Panc1 (cell line): ENCODE measurements around the gene GNRHR.

Experiments
- CTCF ChIP-seq: fragments of 450-650 bp; IDR thresholded peaks from 2 replicates; pipeline ENCODE4 v1.5.1; 2017; ENCODE audit warnings: mild to moderate bottlenecking
- SIN3A ChIP-seq: IDR thresholded peaks from 2 replicates; pipeline ENCODE4 v1.6.1; 2012; ENCODE audit warnings: low read depth, mild to moderate bottlenecking, low read length, moderate library complexity, borderline replicate concordance; ENCODE audit not compliant: insufficient read depth

GRCh38 chr4:67779631-67780030 lies 25.4 kb upstream of the GNRHR start:
- no peak for TF ChIP-seq CTCF
- no peak for TF ChIP-seq SIN3A
